Activated CD4-positive, alpha-beta T cell treated with anti-CD3 and anti-CD28 coated beads, Interleukin-2, Interleukin-6, amounts not matched to agents 100 ng/mL and 50 ng/mL, durations not matched to agents 16 hours and 8 hours (primary cell): ENCODE data around the gene MIXL1.
"Not testable (repeated sequence)": the region's sequence is repeated elsewhere in the genome, so short reads cannot be mapped to it uniquely, and the experiment has no call there.

Experiments
- DNase-seq: peaks from one replicate; pipeline ENCODE4 v3.0.0-alpha.2; 2020

The MIXL1 gene

DNA sequence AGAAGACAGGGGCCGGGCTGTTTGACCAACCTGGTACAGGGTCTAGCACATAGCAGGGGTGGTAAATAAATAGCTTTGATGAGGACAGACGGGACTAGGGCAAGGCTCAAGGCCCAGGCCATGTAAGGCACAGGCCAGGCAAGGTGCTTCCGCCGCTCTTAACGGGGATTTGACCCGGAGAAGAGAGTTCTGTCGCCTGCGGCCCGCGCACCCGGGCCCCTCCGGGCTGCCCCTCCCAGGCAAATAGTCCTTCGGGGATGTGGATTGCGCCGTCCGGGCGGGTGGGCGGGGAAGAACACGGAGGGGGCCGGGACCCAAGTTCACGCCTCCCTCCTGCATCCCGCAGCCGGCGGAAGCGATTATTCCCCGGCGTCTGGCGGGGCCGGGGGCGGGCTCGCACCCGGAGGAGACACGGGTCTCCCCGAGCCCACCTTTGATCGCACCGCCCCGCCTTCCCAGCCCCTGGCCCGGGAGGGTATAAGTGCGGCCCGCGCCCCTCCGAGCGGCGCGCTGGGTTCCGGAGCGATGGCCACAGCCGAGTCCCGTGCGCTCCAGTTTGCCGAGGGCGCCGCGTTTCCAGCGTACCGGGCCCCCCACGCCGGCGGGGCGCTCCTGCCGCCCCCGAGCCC, at the start of gene MIXL1:
MIXL1 (plus strand) TSS at position 508 of the 629 bp plus-strand sequence; CDS start at position 526, 18 bp downstream.
- no peak for DNase-seq

DNA sequence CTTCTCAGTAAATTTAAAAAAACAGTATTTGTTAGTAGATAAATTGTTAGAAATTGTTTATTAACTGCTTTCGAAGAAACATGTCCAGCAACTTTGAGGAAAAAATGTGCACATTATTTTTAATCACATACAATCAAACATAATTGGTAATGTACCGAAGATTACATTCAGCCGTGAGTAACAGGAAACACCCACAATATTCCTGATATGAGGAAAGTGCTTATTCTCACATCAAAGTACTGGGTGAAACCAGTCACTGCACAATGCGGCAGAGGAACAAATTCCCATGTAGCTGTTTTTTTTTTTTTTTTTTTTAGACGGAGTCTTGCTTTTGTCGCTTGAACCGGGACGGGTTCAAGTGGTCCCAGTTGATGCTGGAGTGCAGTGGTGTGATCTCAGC, 46.6 kb upstream of the MIXL1 start:
- DNase-seq = no peak

DNA sequence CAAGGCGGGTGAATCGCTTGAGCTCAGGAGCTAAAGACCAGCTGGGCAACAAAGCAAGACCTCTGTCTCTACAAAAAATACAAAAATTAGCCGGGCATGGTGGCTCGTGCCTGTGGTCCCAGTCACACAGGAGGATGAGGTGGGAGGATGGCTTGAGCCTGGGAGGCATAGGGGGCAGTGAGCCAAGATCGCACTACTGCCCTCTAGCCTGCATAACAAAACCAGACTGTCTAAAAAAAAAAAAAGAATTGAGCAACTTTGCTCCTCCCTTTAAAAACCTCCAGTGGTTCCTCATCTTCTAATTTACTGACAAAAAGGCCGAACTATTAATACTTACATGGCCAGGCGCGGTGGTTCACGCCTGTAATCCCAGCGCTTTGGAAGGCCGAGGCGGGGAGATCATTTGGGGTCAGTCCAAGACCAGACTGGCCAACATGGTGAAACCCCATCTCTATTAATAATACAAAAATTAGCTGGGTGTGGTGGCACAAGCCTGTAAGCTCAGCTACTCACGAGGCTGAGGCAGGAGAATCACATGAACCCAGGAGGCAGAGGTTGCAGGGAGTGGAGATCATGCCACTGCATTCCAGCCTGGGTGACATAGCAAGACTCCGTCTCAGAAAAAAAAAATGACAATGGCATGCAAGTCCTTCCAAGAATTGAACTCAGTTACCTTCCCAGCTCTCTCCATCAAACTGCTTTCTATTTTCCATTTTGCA, 41.3 kb upstream of the MIXL1 start:
- DNase-seq = no peak

DNA sequence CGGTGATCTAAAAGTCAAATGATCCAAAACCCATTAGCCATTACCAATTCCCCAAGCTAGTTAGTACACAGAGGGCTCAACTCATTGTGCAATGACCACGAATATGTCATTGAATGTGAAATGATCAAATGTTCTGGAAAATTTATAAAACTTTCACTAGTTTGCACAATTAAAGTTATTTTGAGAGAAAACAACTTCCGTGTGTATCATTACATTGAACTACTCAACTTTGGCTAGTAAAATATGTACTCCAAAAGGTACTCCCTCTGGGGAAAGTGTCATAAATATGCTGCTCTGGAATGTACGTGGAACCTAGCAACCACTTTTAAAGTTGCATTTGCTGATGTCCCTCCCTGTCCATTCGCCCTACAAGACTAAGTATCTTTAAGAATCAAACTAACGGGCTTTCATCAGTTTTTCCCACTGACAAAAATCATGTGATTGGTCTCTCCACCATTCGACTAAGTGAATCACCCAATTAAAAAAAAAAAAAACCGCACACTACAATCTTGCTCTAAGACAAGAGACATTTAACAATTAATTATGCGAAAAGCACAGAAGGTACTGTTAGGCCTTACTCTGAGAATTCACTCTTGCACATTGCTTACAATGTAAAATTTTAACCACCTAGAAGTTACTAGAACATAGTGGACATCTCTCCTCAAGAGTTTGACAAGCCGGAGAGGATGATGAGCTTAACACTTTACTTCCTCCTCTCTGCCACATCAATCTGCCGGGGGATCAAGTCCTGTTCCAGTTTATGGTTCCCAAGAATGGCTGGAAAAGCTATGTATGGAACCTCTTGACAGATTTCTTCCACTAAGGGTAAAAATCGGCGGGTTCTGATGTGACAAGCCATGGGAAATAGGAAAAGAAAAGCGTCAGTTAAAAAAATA, 38.1 kb upstream of the MIXL1 start:
- no peak for DNase-seq

DNA sequence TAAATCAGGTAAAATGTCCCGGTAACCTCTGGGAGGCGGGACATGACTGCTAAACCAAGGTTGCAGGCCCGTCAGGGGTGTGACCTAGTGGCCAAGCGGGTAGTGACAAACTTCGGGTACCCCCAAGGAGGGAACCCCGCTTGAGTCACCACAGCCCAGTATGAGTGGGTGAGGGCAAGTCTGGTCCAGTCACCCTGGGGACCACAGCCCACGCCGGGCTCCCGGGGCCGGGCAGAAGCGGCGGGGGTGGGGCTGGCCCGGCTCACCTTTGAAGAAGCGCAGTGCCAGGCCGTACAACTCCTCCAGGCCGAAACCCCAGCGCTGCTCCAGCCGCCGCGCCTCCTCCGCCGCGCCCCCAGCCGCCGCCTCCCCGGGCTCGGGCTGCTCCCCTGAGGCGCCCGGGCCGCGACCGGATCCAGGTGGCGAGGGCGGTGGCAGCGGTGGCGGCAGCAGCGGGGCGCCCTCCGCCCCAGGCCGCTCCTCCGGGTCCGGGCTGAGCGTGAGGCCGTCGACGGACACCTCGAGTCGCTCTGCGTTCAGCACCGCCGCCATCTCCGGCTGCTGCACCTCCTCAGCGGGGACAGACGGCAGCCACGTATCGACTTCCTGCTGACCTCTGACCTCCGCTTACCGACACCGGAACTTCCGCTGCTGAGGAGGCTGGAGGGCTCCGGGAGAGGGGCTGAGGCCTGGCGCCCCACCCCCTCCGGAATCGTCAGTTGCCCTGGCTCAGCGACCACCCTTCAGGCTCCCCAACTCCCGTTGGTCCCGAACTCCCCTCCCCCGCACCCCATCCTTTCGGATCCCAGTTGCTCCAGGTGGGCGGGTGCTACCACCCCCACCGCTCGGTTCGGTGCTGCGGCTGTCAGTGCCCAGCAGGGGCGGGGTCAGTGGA, 37.1 kb upstream of the MIXL1 start, which contains the start of gene ACBD3:
ACBD3 (minus strand) TSS at position 618 of the 895 bp plus-strand sequence; CDS start at position 552, 66 bp downstream.
- peak; percentile 90 for DNase-seq

DNA sequence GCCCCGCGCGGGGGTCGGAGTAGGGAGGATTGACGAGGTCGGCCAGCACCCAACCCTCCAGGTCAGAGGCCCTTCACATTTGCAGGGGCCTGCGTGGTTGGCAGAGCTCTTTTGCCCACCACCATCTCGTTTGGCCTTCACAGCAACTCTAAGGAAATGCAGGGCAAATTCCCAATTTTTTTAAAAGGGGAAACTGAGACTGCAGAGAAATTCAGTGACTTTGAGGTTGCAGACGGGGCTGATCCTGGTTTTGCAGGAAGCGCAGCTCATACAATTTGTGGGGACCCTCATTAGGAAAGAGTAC, 36.5 kb upstream of the MIXL1 start:
- DNase-seq = no peak

DNA sequence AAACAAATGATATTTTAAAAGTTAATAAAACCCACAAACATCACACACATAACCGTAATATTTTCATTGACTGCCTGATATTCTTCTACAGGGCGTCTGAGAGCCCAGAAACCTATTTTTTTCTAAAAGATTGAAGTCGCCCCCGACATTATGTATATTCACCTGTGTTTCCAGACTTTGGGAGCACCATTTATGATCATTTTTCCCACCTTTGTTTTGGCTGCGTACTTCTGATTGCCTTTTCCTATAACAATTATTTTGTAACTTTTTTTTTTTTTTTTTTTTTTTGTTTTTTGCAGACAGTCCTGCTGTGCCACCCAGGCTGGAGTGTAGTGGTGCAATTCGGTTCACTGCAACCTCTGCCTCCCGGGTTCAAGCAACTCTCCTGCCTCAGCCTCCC, 36.1 kb upstream of the MIXL1 start:
- DNase-seq = no peak

DNA sequence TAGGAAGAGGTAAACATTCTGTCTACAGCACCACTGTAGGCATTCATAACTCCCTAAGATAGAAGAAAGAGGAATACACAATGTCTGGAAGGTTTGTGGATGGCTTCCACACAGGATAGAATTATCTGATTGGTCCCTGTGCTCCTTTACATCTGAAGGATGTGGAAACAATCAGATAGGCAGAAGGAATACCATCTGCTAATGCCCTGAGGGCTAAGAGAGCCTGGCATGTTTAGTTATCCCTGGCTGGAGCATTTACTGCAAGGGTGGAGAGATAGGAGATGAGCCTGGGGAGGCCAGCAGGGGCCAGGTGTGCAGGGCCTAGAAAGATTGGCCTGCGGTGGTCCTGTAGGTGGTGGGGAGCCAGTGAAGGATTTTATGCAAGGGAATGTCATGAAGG, 28.3 kb upstream of the MIXL1 start:
- no peak for DNase-seq

DNA sequence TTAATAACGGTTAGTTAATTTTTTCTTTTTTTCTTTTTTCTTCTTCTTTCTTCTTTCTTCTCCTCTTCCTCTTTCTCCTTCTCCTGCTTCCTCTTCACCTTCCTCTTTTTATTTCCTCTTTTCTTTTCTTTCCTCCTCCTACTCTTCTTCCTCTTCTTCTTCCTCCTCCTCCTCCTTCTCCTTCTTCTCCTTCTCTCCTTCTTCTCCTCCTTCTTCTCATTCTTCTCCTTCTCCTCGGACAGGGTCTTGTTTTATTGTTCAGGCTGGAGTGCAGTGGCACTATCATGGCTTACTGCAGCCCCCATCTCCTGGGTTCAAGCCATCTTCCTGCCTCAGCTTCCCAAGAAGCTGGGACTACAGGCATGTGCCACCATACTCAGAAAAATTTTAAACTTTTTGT, 23.5 kb upstream of the MIXL1 start:
- no peak for DNase-seq

DNA sequence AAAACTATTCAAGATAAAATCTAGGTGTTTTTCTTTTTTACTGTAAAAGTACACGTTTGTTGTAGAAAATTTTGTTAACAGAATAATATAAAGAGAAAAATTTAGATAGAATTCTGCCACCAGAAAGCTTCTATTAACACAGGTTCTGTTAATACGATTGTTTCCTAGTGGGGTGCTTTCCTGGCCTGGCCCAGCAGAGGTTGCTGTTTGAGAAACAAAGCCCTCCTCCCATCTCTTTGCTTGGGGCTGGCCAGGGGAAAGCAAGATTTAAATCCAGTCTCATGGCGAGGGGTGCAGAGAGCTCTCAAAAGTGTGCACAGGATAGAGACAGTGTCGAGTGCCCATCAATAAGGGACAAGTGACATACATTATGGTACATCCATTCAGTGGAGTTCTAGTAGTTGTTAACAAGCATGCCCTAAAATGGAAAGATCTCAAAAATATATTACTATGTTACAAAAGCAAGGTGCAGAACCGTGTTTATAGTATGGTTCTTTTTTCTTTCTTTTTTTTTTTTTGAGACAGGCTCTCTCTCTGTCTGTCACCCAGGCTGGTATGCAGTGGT, 22.4 kb upstream of the MIXL1 start:
- no peak for DNase-seq

DNA sequence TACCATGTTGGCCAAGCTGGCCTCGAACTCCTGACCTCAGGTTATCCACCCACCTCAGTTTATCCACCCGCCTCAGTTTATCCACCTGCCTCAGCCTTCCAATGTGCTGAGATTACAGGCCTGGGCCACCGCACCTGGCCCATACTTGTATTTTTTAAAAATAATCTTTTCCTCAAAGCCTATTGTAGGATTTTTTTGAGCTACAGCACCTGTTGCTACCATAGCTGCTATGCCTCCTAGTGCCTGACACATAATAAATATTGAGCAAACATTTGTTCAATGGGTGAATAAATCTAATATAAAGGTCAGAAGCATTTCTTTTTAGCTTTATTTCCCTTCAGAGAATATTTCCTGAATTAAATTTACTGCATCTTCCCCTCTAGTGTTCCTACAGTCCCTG, 21.2 kb upstream of the MIXL1 start:
- no peak for DNase-seq

DNA sequence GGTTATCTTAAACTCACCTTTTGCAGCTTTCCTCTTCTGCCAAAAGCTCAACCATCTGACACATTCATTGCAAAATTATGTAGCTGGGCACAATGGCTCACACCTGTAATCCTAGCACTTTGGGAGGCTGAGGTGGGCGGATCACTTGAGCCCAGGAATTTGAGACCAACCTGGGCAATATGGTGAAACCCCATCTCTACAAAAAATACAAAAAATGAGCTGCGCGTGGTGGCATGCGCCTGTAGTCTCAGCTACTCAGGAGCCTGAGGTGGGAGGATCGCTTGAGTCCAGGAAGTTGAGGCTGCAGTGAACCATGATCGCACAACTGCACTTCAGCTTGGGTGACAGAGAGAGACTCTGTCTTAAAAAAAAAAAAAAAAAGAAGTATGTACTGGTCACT, 20.8 kb upstream of the MIXL1 start:
- not testable (repeated sequence) for DNase-seq

DNA sequence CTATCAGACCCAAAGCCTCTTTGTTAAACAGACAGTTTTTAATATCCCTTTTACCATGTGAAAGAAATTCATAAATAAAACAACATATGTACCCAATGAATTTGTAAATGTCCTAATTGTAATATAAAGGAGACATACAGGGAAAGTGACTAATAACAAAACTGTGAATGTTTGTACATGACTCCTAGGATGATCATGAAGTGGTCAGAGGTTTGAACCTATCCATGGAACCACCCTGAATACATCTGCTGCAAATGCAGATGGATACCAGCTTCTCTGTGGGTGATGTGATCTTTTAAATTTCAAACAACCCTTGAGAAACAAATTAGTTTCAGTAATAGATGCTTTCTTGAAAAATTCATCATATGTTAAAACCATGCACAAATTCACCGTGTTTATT, 20.2 kb upstream of the MIXL1 start:
- no peak for DNase-seq

DNA sequence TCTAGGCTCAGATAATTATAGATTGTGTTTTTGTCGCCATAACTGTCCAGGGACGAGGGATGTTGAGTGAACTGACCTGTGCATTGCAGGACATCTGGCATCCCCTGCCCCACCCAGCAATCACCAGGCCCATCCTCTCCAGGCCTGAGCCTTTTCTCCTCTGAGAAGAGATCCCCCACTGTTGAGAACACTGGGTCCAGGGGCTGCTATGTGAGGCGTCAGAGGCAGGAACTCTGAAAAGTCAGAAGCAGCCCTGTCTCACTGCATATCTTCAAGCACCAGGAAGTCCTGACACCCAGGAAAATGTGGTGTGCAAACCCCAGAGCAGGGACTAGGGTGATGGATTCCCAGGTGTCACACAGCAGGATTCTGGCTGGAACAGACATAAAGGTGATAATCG, 19.8 kb upstream of the MIXL1 start:
- DNase-seq = no peak

DNA sequence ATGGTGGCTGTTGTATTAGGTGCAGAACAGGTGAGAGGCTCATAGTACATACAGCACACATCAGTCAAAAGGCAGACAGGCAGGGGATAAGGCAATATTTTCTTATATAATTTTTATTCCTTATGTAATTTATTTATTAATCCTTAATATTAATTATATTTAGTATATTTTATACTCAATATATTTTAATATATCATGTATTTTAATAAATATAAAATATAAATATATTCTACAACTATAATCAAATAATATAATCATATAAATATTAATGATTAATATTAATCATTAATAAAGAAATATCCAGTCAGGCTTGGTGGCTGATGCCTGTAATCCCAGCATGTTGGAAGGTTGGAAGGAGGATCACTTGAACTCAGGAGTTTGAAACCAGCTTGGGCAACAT, 19.3 kb upstream of the MIXL1 start:
- DNase-seq = no peak

DNA sequence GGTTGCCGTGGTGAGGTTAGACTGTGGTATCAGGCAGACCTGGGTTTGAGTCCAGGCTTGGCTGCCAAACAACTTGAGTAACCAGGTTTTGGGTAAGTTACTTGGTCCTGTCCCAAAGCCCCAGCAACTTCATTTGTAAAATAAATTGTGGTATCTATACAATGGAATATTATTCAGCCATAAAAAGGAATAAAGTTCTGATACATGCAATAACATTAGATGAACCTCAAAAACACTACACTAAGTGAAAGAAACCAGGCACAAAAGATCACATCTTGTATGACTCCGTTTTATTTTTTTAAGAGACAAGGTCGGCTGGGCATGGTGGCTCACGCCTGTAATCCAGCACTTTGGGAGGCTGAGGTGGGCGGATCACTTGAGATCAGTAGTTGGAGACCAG, 16.4 kb upstream of the MIXL1 start:
- no peak for DNase-seq

DNA sequence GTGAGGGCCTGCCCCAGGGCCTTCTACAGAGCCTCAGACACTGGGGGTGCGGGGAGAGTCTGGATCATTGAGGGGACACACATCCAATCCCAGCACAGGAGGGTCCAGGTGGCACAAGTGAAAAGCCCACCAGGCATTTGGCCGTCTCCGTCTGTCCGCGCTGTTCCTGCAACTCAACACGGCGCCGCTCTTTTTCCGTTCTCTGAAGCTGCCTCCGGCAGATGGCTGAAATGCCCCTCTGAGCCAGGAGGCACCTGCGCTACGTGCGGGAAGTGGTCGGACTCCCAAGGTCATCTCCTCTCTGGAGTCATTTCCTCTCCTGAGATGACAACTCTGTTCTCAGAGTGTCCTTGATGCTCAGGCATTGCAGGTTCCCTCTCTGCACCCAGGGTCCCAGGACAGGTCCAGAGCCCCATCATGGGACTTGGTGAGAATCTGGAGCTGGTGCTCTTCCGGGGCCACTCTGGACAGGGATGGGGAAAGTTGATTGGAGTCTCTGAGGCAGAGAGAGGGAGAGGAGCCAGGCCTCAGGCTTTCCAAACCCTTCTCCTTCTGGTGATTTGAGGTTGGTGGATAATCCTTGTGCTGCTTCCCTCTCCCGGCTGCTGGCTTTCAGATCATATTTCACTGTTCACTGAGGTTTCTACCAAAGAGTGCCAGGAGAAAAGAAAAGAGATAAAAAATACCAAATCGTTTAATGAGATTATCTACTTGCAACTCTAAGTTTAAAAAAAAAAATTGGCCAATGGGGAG, 14.0 kb upstream of the MIXL1 start:
- DNase-seq = no peak

DNA sequence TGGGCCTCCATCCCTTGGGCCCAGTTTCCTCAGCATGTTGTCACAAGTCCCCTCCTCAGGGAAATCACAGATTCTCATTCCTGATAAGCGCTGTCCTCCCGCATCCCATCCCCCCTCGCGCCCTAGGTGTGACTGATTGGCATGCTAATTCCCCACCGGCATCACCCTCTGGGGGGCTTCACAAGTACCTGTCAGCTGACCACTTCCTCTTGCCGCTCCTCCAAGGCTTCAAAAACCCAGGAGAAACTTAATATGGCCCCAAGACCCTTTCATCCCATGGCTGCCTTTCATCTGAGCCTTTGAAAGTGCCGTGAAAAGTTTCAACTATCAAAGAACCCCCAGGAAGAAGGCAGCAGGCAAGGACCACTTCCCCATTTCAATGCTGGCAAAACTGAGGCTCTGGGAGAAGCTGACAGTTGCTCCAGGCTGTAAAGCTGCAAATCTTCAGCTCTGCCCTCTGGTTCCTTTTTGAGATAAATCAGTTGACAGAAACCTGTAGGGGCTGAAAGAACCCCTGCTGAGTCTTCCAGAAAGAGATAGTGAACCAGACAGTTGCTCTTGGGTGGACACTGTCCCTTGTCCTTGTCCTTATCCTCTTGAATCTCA, 12.8 kb upstream of the MIXL1 start:
- no peak for DNase-seq

DNA sequence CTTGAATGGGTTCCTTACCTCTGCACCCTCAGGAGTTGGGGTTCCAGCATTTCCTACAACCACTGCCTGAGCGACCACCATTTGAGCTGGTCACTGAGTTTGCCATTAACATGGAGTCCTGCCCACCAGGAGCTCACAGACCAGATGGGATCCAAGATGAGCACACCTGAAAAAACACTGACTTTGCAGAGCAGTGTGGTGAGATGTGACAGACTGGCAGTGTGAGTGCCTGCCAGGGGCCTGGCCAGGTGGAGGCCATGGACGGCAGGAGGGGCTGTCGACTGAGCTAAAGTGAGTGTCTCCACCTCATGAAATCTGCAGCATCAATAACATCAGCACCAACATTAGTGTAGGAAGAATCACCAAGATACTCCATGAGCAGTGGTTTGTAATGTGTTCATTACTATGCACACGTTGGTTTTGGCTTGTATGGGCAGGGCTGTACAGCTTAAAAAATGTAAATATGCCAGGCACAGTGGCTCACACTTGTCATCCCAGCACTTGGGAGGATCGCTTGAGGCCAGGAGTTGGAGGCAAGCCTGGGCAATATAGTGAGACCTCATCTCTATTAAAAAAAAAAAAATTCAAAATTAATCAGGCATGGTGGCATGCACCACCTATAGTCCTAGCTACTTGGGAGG, 12.2 kb upstream of the MIXL1 start:
- DNase-seq = no peak

DNA sequence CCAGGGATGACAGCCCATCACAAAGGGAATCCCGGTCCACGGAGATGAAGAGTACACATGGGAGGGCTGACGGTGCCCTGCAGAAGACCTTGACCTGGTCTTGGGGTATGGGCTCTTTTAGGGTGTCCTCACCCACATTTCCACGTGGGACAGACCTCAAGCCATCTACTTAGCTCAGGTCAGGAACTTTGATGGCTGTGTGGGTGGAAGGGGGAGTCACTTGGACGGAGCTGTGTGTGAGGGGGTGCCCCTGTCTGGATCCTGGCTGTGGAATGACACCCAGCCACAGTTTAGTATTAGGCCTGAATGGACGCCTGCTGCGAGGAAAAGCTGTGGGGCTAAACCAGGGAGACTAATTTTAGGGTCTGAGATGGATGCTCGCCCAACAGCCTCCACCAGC, 10.9 kb upstream of the MIXL1 start:
- no peak for DNase-seq

DNA sequence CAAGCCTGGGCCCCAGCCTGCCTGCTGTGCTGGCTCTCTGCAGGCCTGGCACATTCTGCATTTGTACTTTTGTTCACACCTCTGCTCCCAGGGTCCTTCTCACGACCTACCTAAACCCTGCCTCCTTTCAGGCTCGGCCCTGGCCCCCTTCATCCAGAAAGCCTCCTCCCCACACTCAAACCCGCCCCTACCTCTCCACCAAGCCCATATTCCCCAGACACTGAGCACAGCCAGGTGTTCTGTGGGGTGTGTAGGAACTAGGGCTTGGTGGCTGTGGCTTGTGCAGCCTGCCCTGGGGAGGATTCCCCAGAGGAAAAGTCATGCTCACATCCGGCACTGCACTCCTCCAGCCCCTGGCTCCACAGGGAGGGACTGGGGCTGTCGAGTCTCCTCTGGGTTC, 8.2 kb upstream of the MIXL1 start:
- DNase-seq = no peak
